Umbilical cord (tissue), 2 donors: Measurements from ENCODE around the gene ZNF33B. TPM values are rescaled to one million over a fixed set of nuclear protein-coding genes. Genes with fewer than 3 reads are reported as not detected.
A peak's percentile ranks its signal among the peaks of the same experiment; 100 is the strongest.
"Not testable (repeated sequence)": the region's sequence is repeated elsewhere in the genome, so short reads cannot be mapped to it uniquely, and the experiment has no call there.

Source experiments
- DNase-seq: peaks from one replicate; pipeline ENCODE4 v3.0.0-alpha.2; 2015; ENCODE audit warnings: low spot score
- total RNA-seq: library from RNA; depleted of rRNA; stranded (reverse); fragments of >200 nt; gene quantifications from one replicate; pipeline ENCODE4 v1.2.3, GENCODE V29; 2014; ENCODE audit warnings: low replicate concordance; ENCODE audit not compliant: insufficient read depth

Gene ZNF33B
- total RNA-seq, 1 donor from 2014 or later = 29.9 TPM

DNA sequence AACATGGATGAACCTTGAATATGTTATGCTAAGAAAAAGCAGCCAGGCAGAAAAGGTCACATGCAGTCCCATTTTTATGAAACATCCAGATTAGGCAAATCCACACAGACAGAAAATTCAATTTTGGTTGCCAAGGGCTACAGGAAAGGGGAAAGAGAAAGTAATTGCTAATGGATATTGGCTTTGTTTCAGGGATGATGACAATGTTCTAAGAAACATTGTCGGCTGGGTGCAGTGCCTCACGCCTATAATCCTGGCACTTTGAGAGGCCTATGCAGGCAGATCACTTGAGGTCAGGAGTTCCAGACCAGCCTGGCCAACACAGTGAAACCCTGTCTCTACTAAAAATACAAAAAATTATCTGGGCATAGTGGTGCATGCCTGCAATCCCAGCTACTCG lies 23.0 kb downstream of the ZNF33B start:
- DNase-seq = no peak

DNA sequence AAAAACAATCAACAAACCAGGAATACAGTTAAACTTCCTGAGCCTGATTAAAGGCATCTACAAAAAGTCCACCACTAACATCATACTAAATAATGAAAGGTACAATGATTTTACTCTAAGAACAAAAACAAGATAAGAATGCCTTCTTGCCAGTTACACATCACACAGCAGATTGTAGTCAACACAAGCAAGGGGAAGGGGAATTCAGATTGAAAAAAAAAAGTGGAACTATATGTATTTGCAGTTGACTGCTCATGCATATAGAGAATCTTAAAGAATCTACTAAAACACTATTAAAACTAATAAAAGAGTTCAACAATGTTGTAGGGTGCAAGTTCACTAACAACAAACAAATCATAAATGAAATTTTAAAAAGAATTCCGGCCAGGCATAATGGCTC lies 28.5 kb downstream of the ZNF33B start:
- no peak for DNase-seq

DNA sequence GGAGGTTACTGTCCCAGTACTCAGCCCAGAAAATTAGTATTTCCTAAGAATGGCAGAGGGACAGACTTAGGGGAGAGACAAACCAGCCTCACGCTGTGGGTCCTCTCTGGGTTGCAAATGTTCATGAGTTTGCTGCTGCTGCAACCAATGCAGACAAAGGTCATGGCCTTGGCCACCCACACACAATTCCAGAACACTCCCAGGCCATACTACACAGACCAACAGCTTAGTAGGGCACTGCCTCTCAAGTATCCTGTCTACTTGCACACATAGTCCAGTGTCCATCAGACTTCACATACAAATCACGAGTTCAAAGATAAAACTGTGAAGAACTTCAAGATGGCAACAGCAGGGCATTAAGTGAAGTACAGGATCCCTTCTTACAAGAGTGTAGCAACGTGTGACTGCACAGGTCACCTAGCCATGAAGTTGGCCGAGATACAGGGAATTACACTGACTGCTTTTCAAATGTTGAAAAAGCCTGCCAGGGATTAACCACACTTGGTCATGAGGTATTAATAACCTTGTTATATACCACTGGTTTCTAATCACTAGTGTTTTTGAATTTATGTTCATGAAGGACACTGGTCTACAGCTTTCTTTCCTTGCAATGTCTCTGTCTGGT lies 40.0 kb downstream of the ZNF33B start:
- DNase-seq = no peak

DNA sequence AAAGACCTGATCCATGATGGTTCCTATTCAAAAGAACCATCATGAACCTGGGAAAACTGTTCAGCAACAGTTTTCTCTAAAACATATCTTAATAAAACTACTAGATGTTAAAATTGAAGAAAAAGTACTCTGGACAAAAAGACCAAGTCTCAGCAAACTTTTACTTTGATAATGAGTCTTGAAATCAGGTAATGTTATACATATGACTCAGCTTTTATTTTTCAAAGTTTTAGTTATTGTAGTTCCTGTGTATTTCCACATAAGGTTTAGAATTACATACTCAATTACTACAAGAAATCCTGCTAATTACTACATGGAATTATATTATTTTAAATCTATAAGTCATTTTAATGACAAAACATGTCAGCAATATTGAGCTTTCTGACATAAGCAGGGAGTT lies 42.2 kb downstream of the ZNF33B start:
- DNase-seq = no peak

DNA sequence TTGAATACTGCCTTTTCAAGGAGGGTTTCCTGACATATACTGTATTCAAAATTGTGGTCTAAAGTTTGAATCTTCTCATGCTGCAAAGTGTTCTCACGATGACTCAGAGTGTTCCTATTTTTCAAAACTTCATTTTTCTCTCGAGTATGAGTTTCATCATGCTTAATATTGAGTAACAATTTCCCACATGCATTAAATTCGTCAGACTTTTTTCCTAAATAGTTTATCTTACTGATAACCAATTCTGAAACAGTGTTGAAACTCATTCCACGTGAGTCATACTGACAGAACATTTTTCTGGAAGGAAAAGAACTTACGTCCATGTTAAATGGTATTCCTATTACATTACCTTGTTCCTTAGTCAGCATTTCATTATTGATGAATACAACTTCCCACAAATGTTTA lies 44.1 kb downstream of the ZNF33B start:
- DNase-seq = no peak

DNA sequence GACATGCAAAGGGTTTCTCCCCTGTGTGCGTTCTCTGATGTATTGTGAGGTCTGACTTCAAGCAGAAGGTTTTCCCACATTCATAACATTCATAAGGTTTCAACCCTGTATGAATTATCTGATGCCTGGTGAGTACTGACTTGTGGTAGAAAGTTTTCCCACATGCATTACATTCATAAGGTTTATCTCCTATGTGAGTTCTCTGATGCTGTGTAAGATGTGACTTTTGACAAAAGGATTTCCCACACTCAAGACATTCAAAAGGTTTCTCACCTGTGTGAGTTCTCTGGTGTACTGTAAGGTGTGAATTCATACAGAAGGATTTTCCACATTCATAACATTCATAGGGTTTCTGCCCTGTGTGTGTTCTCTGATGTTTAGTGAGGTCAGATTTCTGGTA lies 45.1 kb downstream of the ZNF33B start:
- no peak for DNase-seq

DNA sequence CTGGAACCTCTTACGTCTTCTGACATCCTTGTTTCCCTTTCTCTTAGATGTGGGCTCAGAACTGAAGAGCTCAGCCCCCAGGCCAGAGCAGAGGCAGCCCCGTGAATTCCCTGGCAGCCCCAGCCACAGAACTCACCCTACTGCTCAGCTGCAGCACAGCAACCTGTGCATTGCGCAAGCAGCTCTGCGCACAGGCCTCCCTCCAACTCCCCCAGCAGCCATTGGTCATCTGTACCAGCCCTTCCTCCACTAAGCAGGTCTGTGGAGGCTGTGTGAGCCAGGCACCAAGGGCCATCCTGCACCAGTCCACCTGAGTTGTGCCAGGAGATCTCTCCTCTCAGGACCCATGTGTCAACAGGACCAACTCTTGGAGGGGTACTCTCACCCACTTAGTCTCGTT lies 54.5 kb downstream of the ZNF33B start:
- no peak for DNase-seq

DNA sequence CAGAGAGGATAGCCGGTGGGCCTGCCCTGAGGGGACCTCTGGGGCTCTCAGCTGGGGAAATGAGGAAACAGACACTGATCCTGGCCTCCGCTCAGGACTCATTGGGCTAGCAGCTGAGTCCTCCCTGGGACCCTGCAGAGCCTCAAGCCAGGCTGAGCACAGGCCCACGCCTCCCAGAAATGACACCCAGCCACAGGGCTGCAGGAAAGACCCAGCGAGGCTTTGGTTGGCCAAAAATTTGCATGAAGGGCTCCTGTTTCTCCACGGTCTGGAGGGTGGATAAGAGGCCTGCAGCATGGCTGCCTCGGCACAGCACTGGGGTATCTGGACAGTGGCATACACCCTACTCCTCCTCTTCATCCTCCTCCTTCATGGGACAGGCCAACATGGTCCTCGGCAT lies 60.4 kb downstream of the ZNF33B start:
- no peak for DNase-seq

DNA sequence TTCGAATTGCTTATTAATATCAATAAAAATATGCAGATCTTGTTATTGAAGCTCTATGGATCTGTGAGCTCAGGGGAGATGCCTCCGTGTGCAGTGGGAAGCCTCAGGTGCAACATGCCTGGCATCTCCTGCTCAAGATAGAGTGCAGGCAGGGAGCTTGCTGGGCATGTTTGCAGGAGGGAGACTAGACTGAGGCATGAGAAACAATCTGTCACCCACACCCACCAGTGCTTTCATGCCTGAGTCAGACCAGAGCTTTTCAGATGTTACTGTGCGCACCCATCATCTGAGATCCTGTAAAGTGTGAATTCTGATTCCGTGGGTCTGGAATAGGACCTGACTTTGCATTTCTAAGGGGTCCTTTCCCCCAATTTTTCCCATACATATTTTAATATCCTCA lies 62.0 kb downstream of the ZNF33B start:
- DNase-seq = no peak

DNA sequence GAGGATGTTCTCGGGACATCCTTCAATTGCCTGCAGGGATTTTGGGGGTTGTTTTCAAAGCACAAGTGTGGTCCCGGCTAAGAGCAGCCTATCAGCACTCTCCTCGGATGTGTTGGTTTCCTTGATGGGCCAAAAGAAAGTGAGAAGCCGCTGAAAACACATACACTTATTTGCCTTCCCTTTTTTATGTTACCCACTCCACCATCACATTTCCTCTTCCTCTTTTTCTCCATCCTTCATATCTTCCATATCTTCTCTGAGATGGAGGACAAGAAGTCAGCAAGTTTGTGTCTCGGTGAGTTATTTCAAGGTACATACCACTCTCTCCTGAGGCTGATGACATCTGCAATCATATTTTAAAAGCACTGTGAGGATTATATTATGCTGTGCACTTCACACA lies 64.0 kb downstream of the ZNF33B start:
- no peak for DNase-seq

DNA sequence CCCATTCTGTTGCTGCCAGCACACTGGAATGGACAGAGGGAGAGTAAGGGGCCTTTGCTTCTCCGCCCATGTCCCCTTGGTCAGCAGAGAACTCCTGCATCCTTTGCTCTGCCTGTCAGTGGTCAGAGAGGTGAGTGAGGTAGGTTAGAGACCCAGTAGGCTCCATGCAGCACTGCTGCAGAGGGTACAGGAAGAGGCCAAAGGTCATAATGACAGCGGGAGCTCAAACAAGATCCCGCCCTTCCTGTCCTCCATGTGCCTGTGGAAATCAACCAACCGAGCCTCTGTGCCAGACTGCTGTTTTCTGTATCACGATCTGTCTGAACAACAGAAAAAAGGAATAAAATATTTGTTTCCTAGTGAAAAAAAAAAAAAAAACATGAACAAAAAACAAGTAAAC lies 81.4 kb downstream of the ZNF33B start:
- no peak for DNase-seq

DNA sequence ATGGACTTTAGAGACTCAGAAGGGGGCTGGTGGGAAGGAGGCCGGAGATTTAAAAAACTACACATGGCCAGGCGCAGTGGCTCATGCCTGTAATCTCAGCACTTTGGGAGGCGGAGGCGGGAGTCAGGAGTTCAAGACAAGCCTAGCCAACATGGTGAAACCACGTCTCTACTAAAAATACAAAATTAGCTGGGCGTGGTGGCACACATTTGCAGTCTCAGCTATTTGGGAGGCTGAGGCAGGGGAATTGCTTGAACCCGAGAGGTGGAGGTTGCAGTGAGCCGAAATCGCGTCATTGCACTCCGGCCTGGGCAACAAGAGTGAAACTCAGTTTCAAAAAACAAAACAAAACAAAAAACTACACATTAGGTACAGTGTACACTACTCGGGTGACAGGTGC lies 84.8 kb downstream of the ZNF33B start:
- not testable (repeated sequence) for DNase-seq

DNA sequence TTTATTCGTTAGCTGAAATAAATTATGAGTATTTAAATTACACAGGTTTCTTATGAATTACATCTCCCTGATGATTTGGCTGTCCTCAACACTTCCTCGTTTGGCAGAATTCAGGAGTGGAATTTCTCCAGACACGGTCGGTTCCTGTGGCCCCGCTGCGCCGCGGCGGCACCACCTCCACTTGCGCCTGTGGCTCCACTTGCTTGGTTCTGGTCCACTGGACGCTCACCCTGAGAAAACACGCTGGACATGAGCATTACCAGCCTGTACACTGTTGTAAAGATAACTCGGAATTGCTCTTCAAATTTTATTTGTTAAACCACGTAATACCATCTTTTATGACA lies 85.3 kb downstream of the ZNF33B start:
- no peak for DNase-seq

DNA sequence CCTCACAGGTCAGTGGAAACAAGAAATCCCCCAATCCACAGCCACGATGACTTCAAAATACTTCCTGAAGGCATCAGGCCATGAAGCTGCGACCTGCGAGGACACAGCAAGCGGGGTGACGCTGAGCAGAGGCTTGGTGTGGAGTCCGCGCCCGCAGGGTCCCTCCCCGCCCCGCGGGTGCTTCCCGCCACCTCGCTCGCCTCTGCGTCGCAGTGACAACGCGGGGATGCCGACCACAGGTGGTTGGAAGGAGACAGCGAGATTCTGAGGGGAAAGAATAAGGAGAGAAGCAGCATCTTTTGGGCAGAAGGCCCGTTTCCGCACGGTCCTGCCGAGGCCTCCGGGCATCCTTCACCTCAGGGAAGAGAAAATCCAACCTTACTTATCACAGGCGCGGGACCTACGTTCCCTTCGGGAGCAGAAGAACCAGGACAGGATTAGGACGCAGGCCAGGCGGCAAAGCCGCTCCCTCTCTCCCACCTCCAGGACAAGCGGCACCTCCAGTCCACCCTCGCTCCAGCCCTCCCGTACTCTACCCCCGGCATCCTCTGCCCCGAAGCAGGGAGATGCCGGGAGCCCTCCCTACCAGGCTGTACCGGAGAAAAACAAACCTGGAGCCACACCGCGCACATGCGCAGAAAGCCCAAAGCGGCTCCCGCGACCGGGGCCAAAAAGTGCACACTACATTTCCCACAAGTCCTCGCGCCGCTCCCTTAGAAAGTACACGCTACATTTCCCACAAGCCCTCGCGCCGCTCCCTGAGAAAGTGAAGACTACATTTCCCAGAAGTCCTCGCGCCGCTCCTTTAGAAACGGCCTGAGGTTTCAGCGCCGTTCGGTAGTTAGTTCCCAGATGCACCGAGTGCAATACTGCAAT lies 85.9 kb downstream of the ZNF33B start:
- peak; percentile 99 for DNase-seq

DNA sequence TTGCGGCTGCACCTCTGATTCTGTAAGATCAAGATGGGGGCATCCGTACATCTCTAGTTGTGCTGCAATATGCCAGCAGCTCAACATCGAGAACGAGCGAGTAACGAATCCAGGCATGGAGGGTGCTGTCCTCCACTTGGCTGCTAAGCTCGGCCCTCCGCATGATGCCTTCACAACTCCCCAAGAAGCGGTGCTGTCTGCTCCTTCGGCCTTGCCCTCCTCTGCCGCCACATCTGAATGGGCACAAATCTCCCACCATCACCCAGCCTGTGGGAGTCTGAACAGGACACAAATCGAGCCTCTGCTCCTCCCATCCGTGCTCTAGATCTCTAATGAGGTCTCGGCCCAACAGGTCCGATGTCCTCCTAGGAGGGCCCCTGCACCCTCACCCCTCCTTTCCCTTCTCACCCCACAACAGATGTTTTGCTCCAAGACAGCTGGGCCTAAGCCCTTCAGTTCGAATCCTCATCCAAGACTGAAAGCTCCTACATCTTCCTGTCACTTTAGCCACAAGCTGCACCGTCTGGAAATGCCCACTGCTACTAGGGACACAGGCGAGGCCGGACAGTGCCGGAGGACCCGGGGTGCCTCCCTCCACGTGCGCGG lies 86.7 kb downstream of the ZNF33B start:
- no peak for DNase-seq

DNA sequence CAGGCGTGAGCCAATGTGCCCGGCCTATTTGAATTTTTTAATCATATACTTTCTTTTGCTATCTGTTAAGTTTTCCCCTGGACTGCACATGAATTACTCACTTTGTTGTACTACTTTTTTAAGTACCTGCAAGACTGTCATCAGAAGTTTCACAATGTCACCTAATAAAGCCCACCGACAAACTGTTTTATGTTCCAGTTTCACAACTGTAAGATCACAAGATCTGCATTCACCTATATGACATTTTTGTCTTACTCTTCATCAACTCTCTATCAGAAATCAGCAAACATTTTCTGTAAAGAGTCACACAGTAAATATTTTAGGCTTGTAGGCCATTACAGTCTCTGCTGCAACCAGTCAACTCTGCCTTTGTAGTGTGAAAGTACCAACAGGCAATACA lies 88.5 kb downstream of the ZNF33B start:
- no peak for DNase-seq

DNA sequence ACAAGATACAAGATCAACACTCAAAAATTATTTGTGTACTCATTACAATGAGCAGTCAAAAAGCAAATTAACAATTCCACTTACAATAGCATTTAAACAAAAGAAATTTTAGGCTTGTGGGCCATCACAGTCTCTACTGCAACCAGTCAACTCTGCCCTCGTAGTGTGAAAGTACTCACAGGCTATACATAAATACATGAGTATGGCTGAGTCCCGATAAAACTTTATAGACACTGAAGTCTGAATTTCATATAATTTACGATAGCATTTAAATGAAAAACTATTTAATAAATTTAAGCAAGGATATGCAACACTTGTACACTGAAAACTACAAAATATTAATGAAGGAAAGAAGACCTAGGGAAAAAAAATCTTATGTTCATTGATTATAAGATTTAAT lies 90.1 kb downstream of the ZNF33B start:
- DNase-seq = no peak

DNA sequence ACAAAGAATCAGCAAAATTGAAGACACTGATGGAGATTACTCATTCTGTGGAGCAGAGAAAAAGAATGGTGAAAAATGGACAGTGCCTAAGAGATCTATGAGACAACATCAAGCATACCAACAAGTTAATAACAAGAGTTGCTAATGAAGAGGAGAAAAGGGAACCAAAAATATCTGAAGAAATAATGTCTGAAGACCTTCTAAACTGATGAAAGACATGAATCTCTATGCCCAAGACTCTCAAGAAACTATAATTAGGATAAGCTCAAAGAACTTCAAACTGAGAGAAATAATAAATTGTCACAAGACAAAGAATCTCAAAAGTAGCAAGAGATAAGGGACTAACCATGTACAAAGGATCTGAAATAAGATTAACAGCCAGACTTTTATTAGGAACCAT lies 93.4 kb downstream of the ZNF33B start:
- DNase-seq = no peak

DNA sequence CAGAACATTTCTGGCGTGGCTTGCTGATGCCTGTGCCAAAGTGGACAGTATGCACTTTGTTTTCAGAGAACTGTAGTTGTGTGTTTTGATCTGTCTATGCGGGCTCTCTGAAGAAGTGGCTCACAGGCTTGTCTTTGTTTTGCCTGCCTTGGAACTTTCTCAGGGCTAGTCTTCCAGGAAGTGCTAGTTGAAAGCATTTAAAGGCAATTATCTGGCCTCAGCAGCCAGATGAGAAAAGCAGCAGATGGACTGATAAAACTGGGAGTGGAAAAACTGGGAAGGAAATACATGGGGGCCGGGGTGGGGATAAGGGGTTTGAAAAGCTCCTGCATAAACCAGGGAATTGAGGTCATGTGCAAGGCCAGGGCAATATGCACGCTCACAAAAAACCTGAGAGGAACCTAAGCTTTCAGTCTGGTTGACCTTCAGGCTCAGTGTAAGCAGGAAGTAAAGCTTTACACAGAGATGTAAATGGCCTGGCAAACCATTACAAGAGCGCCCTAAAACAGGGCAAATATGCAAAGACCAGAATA lies 94.5 kb downstream of the ZNF33B start:
- DNase-seq = peak; percentile 1
